ENCODE results near the gene NTNG2.
"Not testable (repeated sequence)": the region's sequence is repeated elsewhere in the genome, so short reads cannot be mapped to it uniquely, and the experiment has no call there.

The NTNG2 gene

GRCh38 chr9:132249123-132249522, 87.3 kb downstream of the NTNG2 start:
- H3K9me3 Mint-ChIP-seq: no peaks in the 10 kb centered on the region
- no peak for DNase-seq
- peaks cover 9% of the 10 kb centered on the region for H3K27me3 Mint-ChIP-seq
- H3K36me3 Mint-ChIP-seq (ENCODE audit: low read depth): no peaks in the 10 kb centered on the region
- no peak overlapping the region for H3K4me3 Mint-ChIP-seq
- no peak overlapping the region for H3K27ac Mint-ChIP-seq
- peaks cover 2% of the 10 kb centered on the region for H3K4me1 Mint-ChIP-seq (ENCODE audit: low read depth)

GRCh38 chr9:132249690-132250089, 87.8 kb downstream of the NTNG2 start:
- DNase-seq: no peak
- Mint-ChIP-seq H3K9me3 (no peaks in the 10 kb centered on the region), H3K36me3 (ENCODE audit: low read depth) (no peaks in the 10 kb centered on the region), H3K27ac (no peak overlapping the region), H3K4me1 (ENCODE audit: low read depth) (peaks cover 2% of the 10 kb centered on the region), H3K27me3 (peaks cover 6% of the 10 kb centered on the region), H3K4me3 (no peak overlapping the region)

- H3K4me1 Mint-ChIP-seq (ENCODE audit: low read depth): peaks cover 2% of the 10 kb centered on the region
- no peak overlapping the region for H3K27ac Mint-ChIP-seq
- no peaks in the 10 kb centered on the region for H3K36me3 Mint-ChIP-seq (ENCODE audit: low read depth)
- no peak overlapping the region for H3K4me3 Mint-ChIP-seq
- no peak for DNase-seq
- peaks cover 1% of the 10 kb centered on the region for H3K27me3 Mint-ChIP-seq
- H3K9me3 Mint-ChIP-seq: no peaks in the 10 kb centered on the region
Observed at GRCh38 chr9:132250324-132251262, 88.7 kb downstream of the NTNG2 start.

GRCh38 chr9:132260846-132261245, 99.0 kb downstream of the NTNG2 start:
- Mint-ChIP-seq H3K4me3 (no peak overlapping the region), H3K27me3 (no peaks in the 10 kb centered on the region), H3K9me3 (no peaks in the 10 kb centered on the region), H3K27ac (peak overlapping the region; percentile 38), H3K4me1 (ENCODE audit: low read depth) (peaks cover 10% of the 10 kb centered on the region), H3K36me3 (ENCODE audit: low read depth) (peaks cover 45% of the 10 kb centered on the region)
- DNase-seq: no peak

GRCh38 chr9:132266017-132266416, 104.2 kb downstream of the NTNG2 start:
- H3K4me1 Mint-ChIP-seq (ENCODE audit: low read depth): peaks cover 23% of the 10 kb centered on the region
- peaks cover 91% of the 10 kb centered on the region for H3K36me3 Mint-ChIP-seq (ENCODE audit: low read depth)
- peaks cover 6% of the 10 kb centered on the region for H3K9me3 Mint-ChIP-seq
- no peak for DNase-seq
- H3K4me3 Mint-ChIP-seq: no peak overlapping the region
- no peak overlapping the region for H3K27ac Mint-ChIP-seq
- no peaks in the 10 kb centered on the region for H3K27me3 Mint-ChIP-seq

GRCh38 chr9:132267660-132268059, 105.8 kb downstream of the NTNG2 start:
- H3K27me3 Mint-ChIP-seq: no peaks in the 10 kb centered on the region
- peaks cover 21% of the 10 kb centered on the region for H3K4me1 Mint-ChIP-seq (ENCODE audit: low read depth)
- no peak for DNase-seq
- H3K36me3 Mint-ChIP-seq (ENCODE audit: low read depth): peaks cover 90% of the 10 kb centered on the region
- H3K27ac Mint-ChIP-seq: peak overlapping the region; percentile 57
- H3K4me3 Mint-ChIP-seq: no peak overlapping the region
- peaks cover 6% of the 10 kb centered on the region for H3K9me3 Mint-ChIP-seq

- DNase-seq: peak; percentile 79
- peaks cover 90% of the 10 kb centered on the region for H3K36me3 Mint-ChIP-seq (ENCODE audit: low read depth)
- H3K9me3 Mint-ChIP-seq: peaks cover 6% of the 10 kb centered on the region
- no peak overlapping the region for H3K4me3 Mint-ChIP-seq
- H3K27me3 Mint-ChIP-seq: no peaks in the 10 kb centered on the region
- peaks cover 21% of the 10 kb centered on the region for H3K4me1 Mint-ChIP-seq (ENCODE audit: low read depth)
- H3K27ac Mint-ChIP-seq: peak overlapping the region; percentile 88
Observed at GRCh38 chr9:132268725-132269352, 107.0 kb downstream of the NTNG2 start.

- H3K4me3 Mint-ChIP-seq, H3K27me3 Mint-ChIP-seq, H3K9me3 Mint-ChIP-seq: not testable (repeated sequence)
- DNase-seq: peak; percentile 44
- H3K36me3 Mint-ChIP-seq (ENCODE audit: low read depth): peaks cover 90% of the 10 kb centered on the region
- peaks cover 21% of the 10 kb centered on the region for H3K4me1 Mint-ChIP-seq (ENCODE audit: low read depth)
- H3K27ac Mint-ChIP-seq: peak overlapping the region; percentile 90
Observed at GRCh38 chr9:132269704-132270516, 108.1 kb downstream of the NTNG2 start.

- H3K9me3 Mint-ChIP-seq: peaks cover 6% of the 10 kb centered on the region
- H3K27ac Mint-ChIP-seq: peak overlapping the region; percentile 23
Observed at GRCh38 chr9:132274861-132275260, 113.0 kb downstream of the NTNG2 start.

GRCh38 chr9:132283165-132283564, 121.3 kb downstream of the NTNG2 start:
- H3K4me1 Mint-ChIP-seq (ENCODE audit: low read depth): peaks cover 16% of the 10 kb centered on the region
- H3K36me3 Mint-ChIP-seq (ENCODE audit: low read depth): peaks cover 94% of the 10 kb centered on the region
- H3K9me3 Mint-ChIP-seq: no peaks in the 10 kb centered on the region
- no peak overlapping the region for H3K4me3 Mint-ChIP-seq
- DNase-seq: no peak
- no peaks in the 10 kb centered on the region for H3K27me3 Mint-ChIP-seq
- peak overlapping the region; percentile 66 for H3K27ac Mint-ChIP-seq

More at GRCh38 chr9:132274861-132275260, 113.0 kb downstream of the NTNG2 start:
- Mint-ChIP-seq H3K4me3 (no peak overlapping the region), H3K27me3 (no peaks in the 10 kb centered on the region), H3K36me3 (ENCODE audit: low read depth) (peaks cover 97% of the 10 kb centered on the region), H3K4me1 (ENCODE audit: low read depth) (peaks cover 7% of the 10 kb centered on the region)
- no peak for DNase-seq

GRCh38 chr9:132283863-132284262, 122.0 kb downstream of the NTNG2 start:
- Mint-ChIP-seq H3K4me3 (no peak overlapping the region), H3K9me3 (no peaks in the 10 kb centered on the region), H3K27me3 (no peaks in the 10 kb centered on the region), H3K36me3 (ENCODE audit: low read depth) (peaks cover 94% of the 10 kb centered on the region), H3K27ac (peak overlapping the region; percentile 66), H3K4me1 (ENCODE audit: low read depth) (peaks cover 22% of the 10 kb centered on the region)
- no peak for DNase-seq

GRCh38 chr9:132287256-132287760, 125.5 kb downstream of the NTNG2 start:
- Mint-ChIP-seq H3K27me3 (no peaks in the 10 kb centered on the region), H3K36me3 (ENCODE audit: low read depth) (peaks cover 75% of the 10 kb centered on the region), H3K9me3 (no peaks in the 10 kb centered on the region), H3K27ac (peak overlapping the region; percentile 27), H3K4me3 (no peak overlapping the region), H3K4me1 (ENCODE audit: low read depth) (peaks cover 27% of the 10 kb centered on the region)
- no peak for DNase-seq

- peaks cover 75% of the 10 kb centered on the region for H3K36me3 Mint-ChIP-seq (ENCODE audit: low read depth)
- H3K9me3 Mint-ChIP-seq: no peaks in the 10 kb centered on the region
- no peaks in the 10 kb centered on the region for H3K27me3 Mint-ChIP-seq
- H3K4me3 Mint-ChIP-seq: no peak overlapping the region
- DNase-seq: no peak
- peak overlapping the region; percentile 78 for H3K27ac Mint-ChIP-seq
- peaks cover 28% of the 10 kb centered on the region for H3K4me1 Mint-ChIP-seq (ENCODE audit: low read depth)
Observed at GRCh38 chr9:132288361-132288760, 126.5 kb downstream of the NTNG2 start.

- H3K27ac Mint-ChIP-seq: peak overlapping the region; percentile 78
- peaks cover 71% of the 10 kb centered on the region for H3K36me3 Mint-ChIP-seq (ENCODE audit: low read depth)
- no peaks in the 10 kb centered on the region for H3K27me3 Mint-ChIP-seq
- no peaks in the 10 kb centered on the region for H3K9me3 Mint-ChIP-seq
- peaks cover 24% of the 10 kb centered on the region for H3K4me1 Mint-ChIP-seq (ENCODE audit: low read depth)
- no peak overlapping the region for H3K4me3 Mint-ChIP-seq
- DNase-seq: no peak
Observed at GRCh38 chr9:132288966-132289365, 127.1 kb downstream of the NTNG2 start.

Data from activated T-cell treated with anti-CD3 and anti-CD28 coated beads, Interleukin-2, amount 50 U/mL, for 24 hours (primary cell).